Measurements from ENCODE around the gene ZNF829.

DNA sequence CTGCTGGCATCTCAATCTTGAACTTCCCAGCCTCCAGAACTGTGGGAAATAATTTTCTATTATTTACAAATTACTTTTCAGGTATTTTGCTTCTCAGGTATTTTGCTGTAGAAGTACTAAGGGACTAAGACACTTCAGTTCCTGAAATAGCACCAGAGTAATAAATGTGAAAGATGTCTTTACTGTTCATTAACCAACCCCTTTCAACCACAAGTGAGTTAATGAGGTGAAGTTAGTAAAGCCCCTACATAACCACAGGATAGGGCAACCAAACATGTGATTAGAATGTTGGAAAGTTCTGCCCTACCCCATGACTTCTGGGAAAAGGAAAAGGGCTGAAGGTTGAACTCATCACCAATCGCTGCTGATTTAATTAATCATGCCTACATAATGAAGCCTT lies 68.1 kb downstream of the ZNF829 start:
- TF ChIP-seq POLR2A (IDR thresholded peaks at IDR 0.05) = no peak
- TF ChIP-seq, protein P1, sequence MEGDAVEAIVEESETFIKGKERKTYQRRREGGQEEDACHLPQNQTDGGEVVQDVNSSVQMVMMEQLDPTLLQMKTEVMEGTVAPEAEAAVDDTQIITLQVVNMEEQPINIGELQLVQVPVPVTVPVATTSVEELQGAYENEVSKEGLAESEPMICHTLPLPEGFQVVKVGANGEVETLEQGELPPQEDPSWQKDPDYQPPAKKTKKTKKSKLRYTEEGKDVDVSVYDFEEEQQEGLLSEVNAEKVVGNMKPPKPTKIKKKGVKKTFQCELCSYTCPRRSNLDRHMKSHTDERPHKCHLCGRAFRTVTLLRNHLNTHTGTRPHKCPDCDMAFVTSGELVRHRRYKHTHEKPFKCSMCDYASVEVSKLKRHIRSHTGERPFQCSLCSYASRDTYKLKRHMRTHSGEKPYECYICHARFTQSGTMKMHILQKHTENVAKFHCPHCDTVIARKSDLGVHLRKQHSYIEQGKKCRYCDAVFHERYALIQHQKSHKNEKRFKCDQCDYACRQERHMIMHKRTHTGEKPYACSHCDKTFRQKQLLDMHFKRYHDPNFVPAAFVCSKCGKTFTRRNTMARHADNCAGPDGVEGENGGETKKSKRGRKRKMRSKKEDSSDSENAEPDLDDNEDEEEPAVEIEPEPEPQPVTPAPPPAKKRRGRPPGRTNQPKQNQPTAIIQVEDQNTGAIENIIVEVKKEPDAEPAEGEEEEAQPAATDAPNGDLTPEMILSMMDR (IDR thresholded peaks at IDR 0.05) = no peak
